Mesendoderm (in vitro differentiated cells): ENCODE results near the gene GAPVD1.
"Not testable (repeated sequence)": the region's sequence is repeated elsewhere in the genome, so short reads cannot be mapped to it uniquely, and the experiment has no call there.

Experiments
- DNase-seq: peaks from one replicate; pipeline ENCODE4 v3.0.0; 2013
- H2AK5ac ChIP-seq: 2 replicates; pipeline ENCODE4 v1.6.1; 2013; ENCODE audit warnings: low read length, inconsistent platforms
- H2BK120ac ChIP-seq: 2 replicates; pipeline ENCODE4 v1.6.1; 2013; ENCODE audit warnings: low read depth, mild to moderate bottlenecking, low read length, moderate library complexity, mixed read lengths
- H2BK15ac ChIP-seq: replicated peaks from 2 replicates; pipeline ENCODE4 v1.6.1; 2013; ENCODE audit warnings: low read depth, mild to moderate bottlenecking, moderate library complexity
- H2BK5ac ChIP-seq: 2 replicates; pipeline ENCODE4 v1.6.1; 2013; ENCODE audit warnings: low read length, inconsistent platforms
- H3K18ac ChIP-seq: 2 replicates; pipeline ENCODE4 v1.6.1; 2013; ENCODE audit warnings: mild to moderate bottlenecking, low read length, mixed read lengths
- H3K23ac ChIP-seq: one replicate; pipeline ENCODE4 v1.6.1; 2013; ENCODE audit warnings: low read length
- H3K27ac ChIP-seq: 2 replicates; pipeline ENCODE4 v1.5.1; 2013; ENCODE audit warnings: low read depth, mild to moderate bottlenecking, inconsistent platforms, low read length, moderate library complexity
- H3K27me3 ChIP-seq: 2 replicates; pipeline ENCODE4 v1.6.1; 2013; ENCODE audit warnings: low read length, control low read depth, mild to moderate bottlenecking, inconsistent platforms; ENCODE audit not compliant: insufficient read depth, poor library complexity
- H3K36me3 ChIP-seq: 2 replicates; pipeline ENCODE4 v1.6.1; 2013; ENCODE audit warnings: low read length, inconsistent platforms; ENCODE audit not compliant: control insufficient read depth, insufficient read depth
- H3K4ac ChIP-seq: one replicate; pipeline ENCODE4 v1.6.1; 2013; ENCODE audit warnings: low read depth, mild to moderate bottlenecking, low read length, moderate library complexity
- H3K4me1 ChIP-seq: 2 replicates; pipeline ENCODE4 v1.6.1; 2013; ENCODE audit warnings: low read depth, low read length, inconsistent platforms; ENCODE audit not compliant: control insufficient read depth
- H3K4me2 ChIP-seq: 2 replicates; pipeline ENCODE4 v1.6.1; 2013; ENCODE audit warnings: low read length
- H3K4me3 ChIP-seq: 2 replicates; pipeline ENCODE4 v1.5.1; 2013; ENCODE audit warnings: mild to moderate bottlenecking, low read length
- H3K56ac ChIP-seq: one replicate; pipeline ENCODE4 v1.6.1; 2013; ENCODE audit warnings: low read length
- H3K79me1 ChIP-seq: 2 replicates; pipeline ENCODE4 v1.6.1; 2013; ENCODE audit warnings: low read length, inconsistent platforms
- H3K79me2 ChIP-seq: 2 replicates; pipeline ENCODE4 v1.6.1; 2013; ENCODE audit warnings: mild to moderate bottlenecking, low read length; ENCODE audit not compliant: control insufficient read depth, insufficient read depth
- H3K9ac ChIP-seq: 2 replicates; pipeline ENCODE4 v1.6.1; 2013; ENCODE audit warnings: low read length, inconsistent platforms
- H4K5ac ChIP-seq: one replicate; pipeline ENCODE4 v1.6.1; 2013; ENCODE audit warnings: low read length
- H4K8ac ChIP-seq: one replicate; pipeline ENCODE4 v1.6.1; 2013; ENCODE audit warnings: low read depth, mild to moderate bottlenecking, control low read depth, low read length, moderate library complexity
- WGBS: extraction: QIAGEN DNeasy Blood & Tissue Kit; methylation state at CpG from one replicate; pipeline ENCODE4 v1.1.7; 2013; ENCODE audit warnings: low lambda C conversion rate, missing lambda C conversion rate; ENCODE audit not compliant: insufficient coverage; ENCODE audit errors: extremely low coverage; 5-methylcytosine and 5-hydroxymethylcytosine counted together

The GAPVD1 gene

GRCh38 chr9:125258832-125259534 lies 2.6 kb upstream of the GAPVD1 start:
- Histone ChIP-seq H4K5ac (no peak overlapping the region), H3K27me3 (no peaks in the 10 kb centered on the region), H3K4me3 (no peak overlapping the region), H4K8ac (no peak overlapping the region), H3K23ac (no peak overlapping the region), H3K27ac (no peak overlapping the region), H3K9ac (no peak overlapping the region), H3K56ac (no peak overlapping the region), H2BK5ac (no peak overlapping the region), H2BK15ac (no peak overlapping the region), H3K18ac (no peak overlapping the region), H3K4me2 (no peak overlapping the region), H3K79me2 (peaks cover 10% of the 10 kb centered on the region), H3K4me1 (no peaks in the 10 kb centered on the region), H3K36me3 (no peaks in the 10 kb centered on the region), H3K79me1 (peaks cover 5% of the 10 kb centered on the region), H2AK5ac (no peak overlapping the region), H3K4ac (no peak overlapping the region), H2BK120ac (no peak overlapping the region)
- no CpG with 5 or more reads among the region's 2 CpGs for WGBS
- DNase-seq, result no peak

GRCh38 chr9:125260561-125260960 lies 1.1 kb upstream of the GAPVD1 start:
- Histone ChIP-seq H3K79me2 (peaks cover 10% of the 10 kb centered on the region), H3K27ac (no peak overlapping the region), H2AK5ac (no peak overlapping the region), H3K56ac (no peak overlapping the region), H3K9ac (no peak overlapping the region), H3K18ac (no peak overlapping the region), H3K79me1 (peaks cover 7% of the 10 kb centered on the region), H2BK120ac (no peak overlapping the region), H3K36me3 (no peaks in the 10 kb centered on the region), H4K5ac (no peak overlapping the region), H2BK5ac (no peak overlapping the region), H3K4me2 (no peak overlapping the region), H3K4me3 (no peak overlapping the region), H4K8ac (no peak overlapping the region), H3K4ac (no peak overlapping the region), H2BK15ac (no peak overlapping the region), H3K4me1 (no peaks in the 10 kb centered on the region), H3K27me3 (no peaks in the 10 kb centered on the region), H3K23ac (no peak overlapping the region)
- no peak for DNase-seq

GRCh38 chr9:125262294-125262991 lies 817 bp downstream of the GAPVD1 start:
- Histone ChIP-seq H2BK15ac (no peak overlapping the region), H2BK120ac (no peak overlapping the region), H3K4ac (no peak overlapping the region), H2AK5ac (no peak overlapping the region), H3K18ac (no peak overlapping the region), H3K36me3 (no peaks in the 10 kb centered on the region), H3K9ac (peak overlapping the region; percentile 84), H3K4me3 (peak overlapping the region; percentile 61), H2BK5ac (no peak overlapping the region), H3K4me2 (peak overlapping the region; percentile 74), H4K8ac (no peak overlapping the region), H3K79me2 (peaks cover 10% of the 10 kb centered on the region), H3K56ac (peak overlapping the region; percentile 89), H3K27me3 (no peaks in the 10 kb centered on the region), H3K27ac (no peak overlapping the region), H3K4me1 (no peaks in the 10 kb centered on the region), H3K79me1 (peaks cover 10% of the 10 kb centered on the region), H3K23ac (no peak overlapping the region), H4K5ac (no peak overlapping the region)
- WGBS, result no CpG with 5 or more reads among the region's 11 CpGs
- no peak for DNase-seq

- not testable (repeated sequence) for H2BK120ac ChIP-seq, H3K4me3 ChIP-seq, DNase-seq, H3K18ac ChIP-seq, H4K5ac ChIP-seq, H3K4me1 ChIP-seq, H2AK5ac ChIP-seq, H3K23ac ChIP-seq, H3K79me1 ChIP-seq, H3K9ac ChIP-seq, H3K4me2 ChIP-seq, H3K4ac ChIP-seq, H2BK5ac ChIP-seq, H4K8ac ChIP-seq, H3K27me3 ChIP-seq, H2BK15ac ChIP-seq, H3K36me3 ChIP-seq, H3K56ac ChIP-seq, H3K27ac ChIP-seq
- peaks cover 10% of the 10 kb centered on the region for H3K79me2 ChIP-seq
- no CpG with 5 or more reads among the region's 7 CpGs for WGBS
Observed at GRCh38 chr9:125264068-125264467, 2.4 kb downstream of the GAPVD1 start.

- Histone ChIP-seq H3K4me3 (no peak overlapping the region), H3K27ac (no peak overlapping the region), H3K79me2 (peaks cover 4% of the 10 kb centered on the region), H4K8ac (no peak overlapping the region), H3K23ac (no peak overlapping the region), H3K36me3 (no peaks in the 10 kb centered on the region), H3K9ac (no peak overlapping the region), H3K4ac (no peak overlapping the region), H3K4me1 (no peaks in the 10 kb centered on the region), H3K56ac (no peak overlapping the region), H2BK15ac (no peak overlapping the region), H3K79me1 (peaks cover 7% of the 10 kb centered on the region), H3K4me2 (no peak overlapping the region), H3K18ac (no peak overlapping the region), H2AK5ac (no peak overlapping the region), H2BK120ac (no peak overlapping the region), H3K27me3 (no peaks in the 10 kb centered on the region), H4K5ac (no peak overlapping the region), H2BK5ac (no peak overlapping the region)
- DNase-seq, result no peak
- WGBS, result no CpG with 5 or more reads among the region's 6 CpGs
Observed at GRCh38 chr9:125268394-125269013, 6.9 kb downstream of the GAPVD1 start.
